HFF-Myc (cell line): ENCODE results near the gene AKNA.

Experiments used
- DNase-seq: peaks from one replicate; pipeline ENCODE4 v3.0.0-alpha.2; 2011; ENCODE audit warnings: low read depth; ENCODE audit errors: extremely low read depth
- H3K4me3 ChIP-seq: replicated peaks from 2 replicates; pipeline ENCODE4 v1.5.1; 2011; ENCODE audit warnings: low read depth, mild to moderate bottlenecking, control low read depth, low read length
- CTCF ChIP-seq: IDR thresholded peaks from 2 replicates; pipeline ENCODE4 v1.5.1; 2012; ENCODE audit warnings: mild to moderate bottlenecking, low read depth, low read length, control low read depth; ENCODE audit errors: missing control alignments

AKNA gene

GRCh38 chr9:114361542-114361941 lies 26.2 kb downstream of the AKNA start:
- no peak for DNase-seq
- TF ChIP-seq CTCF = no peak
- H3K4me3 ChIP-seq = no peak overlapping the region

GRCh38 chr9:114359801-114360200 lies 28.0 kb downstream of the AKNA start:
- no peak for TF ChIP-seq CTCF
- no peak for DNase-seq
- H3K4me3 ChIP-seq = no peak overlapping the region

GRCh38 chr9:114357911-114358328 lies 29.9 kb downstream of the AKNA start:
- no peak for TF ChIP-seq CTCF
- no peak overlapping the region for H3K4me3 ChIP-seq
- DNase-seq = no peak

- TF ChIP-seq CTCF = no peak
- H3K4me3 ChIP-seq = no peak overlapping the region
- no peak for DNase-seq
Measured at GRCh38 chr9:114357360-114357759, 30.4 kb downstream of the AKNA start.

GRCh38 chr9:114356792-114357191 lies 31.0 kb downstream of the AKNA start:
- TF ChIP-seq CTCF = no peak
- no peak overlapping the region for H3K4me3 ChIP-seq
- no peak for DNase-seq

GRCh38 chr9:114355821-114356220 lies 32.0 kb downstream of the AKNA start:
- no peak overlapping the region for H3K4me3 ChIP-seq
- DNase-seq = no peak
- no peak for TF ChIP-seq CTCF

- DNase-seq = no peak
- TF ChIP-seq CTCF = no peak
Measured at GRCh38 chr9:114351932-114352331, 35.9 kb downstream of the AKNA start.

More at GRCh38 chr9:114351932-114352331, 35.9 kb downstream of the AKNA start:
- no peak overlapping the region for H3K4me3 ChIP-seq
